Measurements from ENCODE around the gene ALOXE3. TPM values are rescaled to one million over a fixed set of nuclear protein-coding genes. Genes with fewer than 3 reads are reported as not detected.

Gene ALOXE3
- total RNA-seq = not detected in 2 replicates

GRCh38 chr17:8117980-8118768, at the start of gene ALOXE3:
ALOXE3 (minus strand) TSS chr17:8118514; CDS start chr17:8117990, 524 bp downstream.

GRCh38 chr17:8162233-8162996, 44.1 kb upstream of the ALOXE3 start, which contains the start of gene VAMP2:
VAMP2 (minus strand) TSS chr17:8162948; CDS start chr17:8162879, 69 bp downstream.

GRCh38 chr17:8152112-8152775, 33.9 kb upstream of the ALOXE3 start, which contains the start of gene PER1:
PER1 (minus strand) TSS chr17:8152404; CDS start chr17:8150706, 1,698 bp downstream.

GRCh38 chr17:8123695-8124349, 5.5 kb upstream of the ALOXE3 start, which contains the start of gene HES7:
HES7 (minus strand) TSS chr17:8124106; CDS start chr17:8124084, 22 bp downstream.

GRCh38 chr17:8087075-8087951, 31.0 kb downstream of the ALOXE3 start, which contains the start of gene ALOX12B:
ALOX12B (minus strand) TSS chr17:8087716; CDS start chr17:8087442, 274 bp downstream.

Small RNAs within 50 kb of the gene (small RNA-seq; reads per million reads assigned to genes)
- gene MIR4314 = not detected

Other genes starting within 250 kb of the ALOXE3 start
- 87.8 and 102 TPM in 2 replicates for gene CHD3, start 229.7 kb downstream of the ALOXE3 start, total RNA-seq
- 0.80 and 2.2 TPM in 2 replicates for gene RNF227, start 202.2 kb downstream of the ALOXE3 start, total RNA-seq
- 0.72 and 1.2 TPM in 2 replicates for gene KCNAB3, start 188.7 kb downstream of the ALOXE3 start, total RNA-seq
- 45.9 and 46.4 TPM in 2 replicates for gene TRAPPC1, start 186.6 kb downstream of the ALOXE3 start, total RNA-seq
- 21.4 and 28.9 TPM in 2 replicates for gene CNTROB, start 186.3 kb downstream of the ALOXE3 start, total RNA-seq
- not detected in 2 replicates for gene GUCY2D, start 115.9 kb downstream of the ALOXE3 start, total RNA-seq
- not detected in 2 replicates for gene ALOX15B, start 79.5 kb downstream of the ALOXE3 start, total RNA-seq
- gene ALOX12B, start 30.8 kb downstream of the ALOXE3 start, total RNA-seq = not detected in 2 replicates
- gene HES7, start 5.6 kb upstream of the ALOXE3 start, total RNA-seq = 0.53 and 1.0 TPM in 2 replicates
- gene PER1, start 33.9 kb upstream of the ALOXE3 start, total RNA-seq = 10.5 and 11.0 TPM in 2 replicates
- 5.1 and 6.6 TPM in 2 replicates for gene VAMP2, start 44.4 kb upstream of the ALOXE3 start, total RNA-seq
- gene TMEM107, start 57.9 kb upstream of the ALOXE3 start, total RNA-seq = 23.1 and 26.4 TPM in 2 replicates
- gene BORCS6, start 71.7 kb upstream of the ALOXE3 start, total RNA-seq = 6.1 and 7.7 TPM in 2 replicates
- gene AURKB, start 92.1 kb upstream of the ALOXE3 start, total RNA-seq = 45.9 and 66.0 TPM in 2 replicates
- 16.9 and 17.8 TPM in 2 replicates for gene CTC1, start 129.5 kb upstream of the ALOXE3 start, total RNA-seq
- 61.8 and 80.9 TPM in 2 replicates for gene PFAS, start 130.8 kb upstream of the ALOXE3 start, total RNA-seq
- gene RANGRF, start 170.2 kb upstream of the ALOXE3 start, total RNA-seq = 11.8 and 17.2 TPM in 2 replicates
- 0.80 and 1.5 TPM in 2 replicates for gene SLC25A35, start 176.9 kb upstream of the ALOXE3 start, total RNA-seq
- 36.8 and 43.4 TPM in 2 replicates for gene ARHGEF15, start 191.7 kb upstream of the ALOXE3 start, total RNA-seq
- gene ODF4, start 221.3 kb upstream of the ALOXE3 start, total RNA-seq = not detected in 2 replicates

Measured in thoracic aorta endothelial cell (primary cell).